Measurements from ENCODE around the gene ZNF439. TPM values are rescaled to one million over a fixed set of nuclear protein-coding genes. Genes with fewer than 3 reads are reported as not detected.
"Not testable (repeated sequence)": the region's sequence is repeated elsewhere in the genome, so short reads cannot be mapped to it uniquely, and the experiment has no call there.

Gene ZNF439
- total RNA-seq, 4 donors from 2014 or later, result 0.42 to 0.68 (median 0.46) TPM; not detected in 1

- Histone ChIP-seq H3K4me1 (peaks cover 0 to 5% of the 10 kb centered on the region in 2 donors), H3K4me3 (peak overlapping the region; percentile 51 to 64 (median 59)), H3K9me3 (no peaks in the 10 kb centered on the region), H3K27me3 (peaks cover 0 to 17% (median 10%) of the 10 kb centered on the region in 3 donors), H3K27ac (no peak overlapping the region), H3K36me3 (no peaks in the 10 kb centered on the region)
- ATAC-seq, result no peak
- no peak for TF ChIP-seq CTCF (IDR thresholded peaks at IDR 0.05 in 4 of 5, conservative IDR thresholded peaks at IDR 0.05 in 1 of 5)
- no peak for TF ChIP-seq POLR2A (IDR thresholded peaks at IDR 0.05)
- intact Hi-C loops (cut with DNase I; ENCODE audit: low total_unique reads) (loop anchor here (2.0 kb wide), 1 partner anchor 49 kb away; the partner anchor contains the start of gene ZNF491), in situ Hi-C loops (cut with MboI; ENCODE audit: low sequenced_read_pairs in 4 of 4) (no loop called here)
- DNase-seq, result no peak
Measured at GRCh38 chr19:11848200-11848593, 329 bp upstream of the ZNF439 start.

DNA sequence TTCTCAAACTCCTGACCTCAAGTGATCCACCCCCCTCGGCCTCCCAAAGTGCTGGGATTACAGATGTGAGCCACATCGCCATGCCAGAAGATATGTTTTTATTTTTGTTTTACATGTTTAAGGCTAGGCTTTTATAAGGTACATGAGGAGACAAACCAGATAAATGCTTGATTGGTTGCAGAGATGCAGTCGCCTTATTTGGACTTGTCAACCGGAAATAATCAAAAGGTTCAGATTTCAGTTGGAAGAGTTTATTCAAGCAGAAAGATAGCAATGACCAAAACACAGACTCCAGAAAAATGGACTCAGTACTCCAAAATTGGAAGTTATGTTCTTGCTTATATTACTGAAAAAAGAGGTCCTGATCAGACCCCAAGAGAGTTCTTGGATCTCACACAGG, 1.8 kb downstream of the ZNF439 start:
- in situ Hi-C loops (cut with MboI; ENCODE audit: low sequenced_read_pairs in 4 of 4); H3K27ac ChIP-seq; DNase-seq; H3K9me3 ChIP-seq; ATAC-seq; H3K4me1 ChIP-seq; intact Hi-C loops (cut with DNase I; ENCODE audit: low total_unique reads); H3K4me3 ChIP-seq; H3K36me3 ChIP-seq: not testable (repeated sequence)
- peaks cover 0 to 17% (median 10%) of the 10 kb centered on the region in 3 donors for H3K27me3 ChIP-seq

DNA sequence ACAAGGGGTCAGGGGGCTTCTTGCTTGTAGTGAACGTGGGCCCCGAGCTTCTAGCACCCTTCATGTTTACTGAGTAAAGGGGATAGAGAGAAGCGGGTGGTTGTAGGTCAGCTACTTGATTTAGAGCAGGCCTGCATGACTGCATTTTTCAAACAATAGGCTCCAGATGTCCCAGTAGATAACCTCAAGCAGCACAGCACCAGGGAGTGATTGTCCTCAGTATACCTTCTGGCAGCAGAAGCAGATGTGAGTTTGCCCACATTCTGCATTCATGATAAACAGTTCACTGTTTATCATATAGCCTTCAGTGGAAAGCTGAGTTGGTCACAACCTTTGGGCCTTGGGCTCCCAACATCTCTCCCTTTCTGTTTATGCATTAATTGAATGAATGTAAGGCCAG, 4.8 kb downstream of the ZNF439 start:
- H3K4me1 ChIP-seq, result peaks cover 0 to 5% of the 10 kb centered on the region in 2 donors
- no peak overlapping the region for H3K27ac ChIP-seq
- in situ Hi-C loops (cut with MboI; ENCODE audit: low sequenced_read_pairs in 4 of 4) (no loop called here), intact Hi-C loops (cut with DNase I; ENCODE audit: low total_unique reads) (no loop called here)
- no peaks in the 10 kb centered on the region for H3K36me3 ChIP-seq
- no peaks in the 10 kb centered on the region for H3K9me3 ChIP-seq
- TF ChIP-seq CTCF (IDR thresholded peaks at IDR 0.05 in 4 of 5, conservative IDR thresholded peaks at IDR 0.05 in 1 of 5), result no peak
- TF ChIP-seq POLR2A (IDR thresholded peaks at IDR 0.05), result no peak
- no peak overlapping the region for H3K4me3 ChIP-seq
- peaks cover 0 to 15% (median 8%) of the 10 kb centered on the region in 3 donors for H3K27me3 ChIP-seq
- ATAC-seq, result no peak
- DNase-seq, result no peak

DNA sequence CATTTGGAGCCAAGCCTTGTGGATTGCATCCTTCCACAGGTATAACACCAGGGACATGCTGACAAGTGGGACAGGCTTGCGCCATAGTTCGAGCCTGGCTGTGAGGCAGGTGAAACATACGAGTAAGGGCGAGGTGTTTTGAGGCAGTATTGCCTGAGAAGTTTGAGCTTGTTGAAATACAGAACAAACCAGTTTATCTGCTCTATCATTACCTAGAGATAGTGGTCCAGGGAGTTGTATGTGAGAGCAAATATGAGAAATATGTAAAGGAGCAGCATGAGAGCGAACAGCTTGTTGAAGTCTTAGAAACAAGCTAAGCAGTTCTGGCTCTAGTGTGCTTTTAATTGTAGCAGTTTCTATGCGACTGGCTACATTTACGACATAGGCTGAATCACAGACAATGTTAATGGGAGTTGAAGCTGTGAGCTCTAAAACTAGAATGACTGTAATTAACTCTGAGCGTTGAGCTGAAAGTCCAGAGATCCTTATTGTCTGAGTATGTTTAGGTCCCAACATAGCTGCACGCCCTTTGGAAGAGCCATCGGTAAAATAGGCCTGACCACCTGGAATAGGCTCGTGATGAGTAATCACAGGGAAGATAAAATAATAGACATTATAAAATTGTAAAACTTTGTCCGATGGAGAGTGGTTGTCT, 8.2 kb downstream of the ZNF439 start:
- DNase-seq (no peak), ATAC-seq (no peak)
- Histone ChIP-seq H3K27ac (no peak overlapping the region), H3K27me3 (no peaks in the 10 kb centered on the region), H3K4me3 (no peak overlapping the region), H3K9me3 (no peaks in the 10 kb centered on the region), H3K36me3 (no peaks in the 10 kb centered on the region), H3K4me1 (no peaks in the 10 kb centered on the region)
- TF ChIP-seq CTCF (IDR thresholded peaks at IDR 0.05 in 4 of 5, conservative IDR thresholded peaks at IDR 0.05 in 1 of 5), result no peak
- no peak for TF ChIP-seq POLR2A (IDR thresholded peaks at IDR 0.05)
- in situ Hi-C loops (cut with MboI; ENCODE audit: low sequenced_read_pairs in 4 of 4), result no loop called here
- intact Hi-C loops (cut with DNase I; ENCODE audit: low total_unique reads), result no loop called here

DNA sequence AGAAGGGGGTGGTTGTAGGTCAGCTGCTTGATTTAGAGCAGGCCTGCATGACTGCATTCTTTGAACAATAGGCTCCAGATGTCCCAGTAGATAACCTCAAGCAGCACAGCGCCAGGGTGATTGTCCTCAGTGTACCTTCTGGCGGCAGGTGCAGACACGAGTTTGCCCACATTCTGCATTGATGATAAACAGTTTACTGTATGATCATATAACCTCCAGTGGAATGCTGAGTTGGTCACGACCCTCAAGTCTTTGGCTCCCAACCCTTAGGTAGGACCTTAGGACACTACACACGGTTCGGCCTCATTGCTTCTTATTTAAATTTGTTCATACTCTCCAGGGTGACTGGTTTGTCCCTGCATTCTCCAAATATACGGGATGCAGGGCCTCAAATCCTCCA, 12.2 kb downstream of the ZNF439 start:
- H3K27me3 ChIP-seq, result no peaks in the 10 kb centered on the region
- no peaks in the 10 kb centered on the region for H3K9me3 ChIP-seq
- no peaks in the 10 kb centered on the region for H3K4me1 ChIP-seq
- H3K4me3 ChIP-seq, result no peak overlapping the region
- TF ChIP-seq POLR2A (IDR thresholded peaks at IDR 0.05), result no peak
- no peak for TF ChIP-seq CTCF (IDR thresholded peaks at IDR 0.05 in 4 of 5, conservative IDR thresholded peaks at IDR 0.05 in 1 of 5)
- in situ Hi-C loops (cut with MboI; ENCODE audit: low sequenced_read_pairs in 4 of 4) (no loop called here), intact Hi-C loops (cut with DNase I; ENCODE audit: low total_unique reads) (no loop called here)
- ATAC-seq, result no peak
- no peak overlapping the region for H3K27ac ChIP-seq
- no peak for DNase-seq
- H3K36me3 ChIP-seq, result no peaks in the 10 kb centered on the region
